Suprapubic skin (tissue), 4 donors: ENCODE results near the gene PCSK2.

Experiments
- CTCF ChIP-seq, 2 donors: fragments of 200-600 bp in 1 of 2; fragments of 450-650 bp in 1 of 2; sonication (generic) in 1 of 2; IDR thresholded peaks; one replicate each; pipeline ENCODE4 v1.5.1; 2016 to 2019; ENCODE audit warnings: antibody characterized with exemption in 2 of 2, mild to moderate bottlenecking in 1 of 2, moderate library complexity in 1 of 2
- POLR2A ChIP-seq, 2 donors: fragments of 450-650 bp; IDR thresholded peaks; one replicate each; pipeline ENCODE4 v1.6.1; 2017; ENCODE audit warnings: antibody characterized with exemption in 2 of 2, mild to moderate bottlenecking in 2 of 2, moderate library complexity in 2 of 2
- POLR2AphosphoS5 ChIP-seq, 3 donors: sonication (generic); formaldehyde crosslinking; IDR thresholded peaks; one replicate each; pipeline ENCODE4 v1.6.1; 2017; ENCODE audit warnings: antibody characterized with exemption in 3 of 3

- TF ChIP-seq CTCF (IDR thresholded peaks at IDR 0.05) (no peak), POLR2A (IDR thresholded peaks at IDR 0.05) (no peak), POLR2AphosphoS5 (IDR thresholded peaks at IDR 0.05) (no peak)
Observed at GRCh38 chr20:17419479-17420041, 192.7 kb downstream of the PCSK2 start.
